Astrocyte (in vitro differentiated cells and primary cell): ENCODE measurements around the gene PSKH1. TPM values are rescaled to one million over a fixed set of nuclear protein-coding genes. Genes with fewer than 3 reads are reported as not detected.

Experiments
- DNase-seq: peaks from one replicate; pipeline ENCODE4 v3.0.0-alpha.2; 2010; ENCODE audit warnings: low read depth
- FAIRE-seq: peaks from 2 replicates; lab custom pipeline; 2011; peaks lifted over from hg19 to GRCh38; lab: Jason Lieb, UNC
- H2AFZ ChIP-seq: 2 replicates; pipeline ENCODE4 v1.6.0; 2012; ENCODE audit warnings: low read depth, low read length, inconsistent platforms
- H3K27ac ChIP-seq: 2 replicates; pipeline ENCODE4 v1.5.1; 2011; ENCODE audit warnings: low read depth, low read length, inconsistent platforms
- H3K27me3 ChIP-seq: 2 replicates; pipeline ENCODE4 v1.6.0; 2011; ENCODE audit warnings: low read length, inconsistent platforms; ENCODE audit not compliant: insufficient read depth
- H3K36me3 ChIP-seq: 2 replicates; pipeline ENCODE4 v1.5.1; 2011; ENCODE audit warnings: low read length, inconsistent platforms; ENCODE audit not compliant: insufficient read depth
- H3K4me1 ChIP-seq: 2 replicates; pipeline ENCODE4 v1.5.1; 2011; ENCODE audit warnings: low read length, inconsistent platforms; ENCODE audit not compliant: insufficient read depth
- H3K4me2 ChIP-seq: 2 replicates; pipeline ENCODE4 v1.6.0; 2012; ENCODE audit warnings: low read length, inconsistent platforms
- H3K4me3 ChIP-seq: 2 replicates; pipeline ENCODE4 v1.5.1; 2011; ENCODE audit warnings: low read depth, mild to moderate bottlenecking, low read length, inconsistent platforms; ENCODE audit not compliant: insufficient read depth
- H3K79me2 ChIP-seq: 2 replicates; pipeline ENCODE4 v1.6.0; 2012; ENCODE audit warnings: mild to moderate bottlenecking, low read length, inconsistent platforms; ENCODE audit not compliant: insufficient read depth
- H3K9ac ChIP-seq: 2 replicates; pipeline ENCODE4 v1.6.0; 2012; ENCODE audit warnings: mild to moderate bottlenecking, low read length, inconsistent platforms
- H3K9me3 ChIP-seq: 2 replicates; pipeline ENCODE4 v1.5.1; 2012; ENCODE audit warnings: low read depth, mild to moderate bottlenecking, low read length, inconsistent platforms; ENCODE audit not compliant: insufficient read depth
- H4K20me1 ChIP-seq: 2 replicates; pipeline ENCODE4 v1.6.0; 2012; ENCODE audit warnings: low read length, inconsistent platforms; ENCODE audit not compliant: insufficient read depth
- H3K27ac Mint-ChIP-seq: one replicate; pipeline ENCODE4 v1.8.0; 2021; ENCODE audit warnings: mild to moderate bottlenecking, mixed read lengths; ENCODE audit not compliant: unreplicated experiment
- H3K27me3 Mint-ChIP-seq: one replicate; pipeline ENCODE4 v1.8.0; 2021; ENCODE audit warnings: low read depth, mixed read lengths; ENCODE audit not compliant: unreplicated experiment
- H3K36me3 Mint-ChIP-seq: one replicate; pipeline ENCODE4 v1.8.0; 2021; ENCODE audit warnings: low read depth, mixed read lengths; ENCODE audit not compliant: unreplicated experiment
- H3K4me1 Mint-ChIP-seq: one replicate; pipeline ENCODE4 v1.8.0; 2021; ENCODE audit warnings: low read depth, mixed read lengths; ENCODE audit not compliant: unreplicated experiment
- H3K4me3 Mint-ChIP-seq: one replicate; pipeline ENCODE4 v1.8.0; 2021; ENCODE audit warnings: mild to moderate bottlenecking, moderate library complexity, mixed read lengths; ENCODE audit not compliant: unreplicated experiment
- H3K9me3 Mint-ChIP-seq: one replicate; pipeline ENCODE4 v1.8.0; 2021; ENCODE audit warnings: mild to moderate bottlenecking, mixed read lengths; ENCODE audit not compliant: unreplicated experiment
- EZH2 ChIP-seq: IDR thresholded peaks from 2 replicates; pipeline ENCODE4 v1.6.1; 2012; ENCODE audit warnings: mild to moderate bottlenecking, low read length, inconsistent platforms; ENCODE audit not compliant: insufficient read depth
- total RNA-seq: library from RNA; stranded (reverse); gene quantifications from 2 replicates; pipeline ENCODE4 v1.2.1, GENCODE V29; 2021
- TF ChIP-seq, protein P1 (sequence below): IDR thresholded peaks from 2 replicates; pipeline ENCODE4 v1.5.1; 2011; ENCODE audit warnings: low read depth, mild to moderate bottlenecking, inconsistent platforms, low read length, moderate library complexity; ENCODE audit not compliant: insufficient read depth

PSKH1 gene
- total RNA-seq, 1 donor from 2014 or later, result 27.3 TPM

DNA sequence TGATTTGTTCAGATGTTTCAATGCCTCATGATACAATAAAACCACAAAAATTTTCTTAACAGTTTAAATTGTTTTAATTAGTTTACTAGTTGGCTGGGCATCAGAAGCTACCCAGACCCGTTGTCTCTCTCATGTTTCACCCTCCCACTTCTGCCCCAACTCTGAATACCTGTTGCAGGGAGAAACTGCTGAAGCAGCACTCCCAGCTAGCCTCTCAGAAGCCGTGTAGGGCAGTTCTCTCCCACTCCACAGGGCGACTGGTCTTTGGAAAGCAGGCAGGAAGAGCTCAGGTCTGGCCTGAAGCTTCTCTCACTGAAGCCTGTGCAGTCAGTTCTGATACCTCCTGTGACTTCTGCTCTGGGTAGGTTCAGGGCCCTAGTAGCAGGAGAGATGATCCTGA, 21.8 kb upstream of the PSKH1 start:
- no peak overlapping the region for H3K4me3 Mint-ChIP-seq

DNA sequence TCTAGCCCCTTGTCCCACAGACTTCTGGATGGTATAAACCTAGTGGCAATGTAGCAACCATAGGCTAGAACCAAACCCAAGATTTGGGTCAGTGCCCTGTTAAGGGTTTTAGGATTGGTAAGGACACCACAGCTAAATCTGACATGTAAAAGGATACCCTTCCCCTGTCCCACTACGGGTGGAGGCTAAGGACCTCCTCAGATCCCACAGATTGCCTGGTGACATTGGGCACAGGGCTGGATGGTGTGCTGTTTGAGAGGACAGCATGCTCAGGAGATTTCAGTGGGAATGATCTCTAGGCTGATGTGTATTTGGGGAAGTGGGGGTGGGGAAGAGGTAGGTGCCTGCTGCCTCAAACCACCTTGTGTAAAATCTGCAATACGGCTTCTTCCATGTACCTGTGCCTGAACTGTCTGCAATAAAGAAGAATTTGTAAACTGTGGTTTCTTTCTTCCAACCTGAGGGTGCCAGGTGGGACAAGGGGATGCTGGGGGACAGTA, 20.9 kb upstream of the PSKH1 start:
- Histone ChIP-seq H3K27ac (peak overlapping the region; percentile 68), H2AFZ (peak overlapping the region; percentile 73)
- no peak for FAIRE-seq

More for the DNA sequence above, 21.8 kb upstream of the PSKH1 start:
- Histone ChIP-seq H3K9me3 (no peaks in the 10 kb centered on the region), H3K4me2 (no peak overlapping the region), H3K79me2 (peaks cover 54% of the 10 kb centered on the region), H4K20me1 (peaks cover 68% of the 10 kb centered on the region), H3K36me3 (peaks cover 30% of the 10 kb centered on the region), H3K4me1 (peaks cover 13% of the 10 kb centered on the region), H3K9ac (no peak overlapping the region), H3K4me3 (no peak overlapping the region), H2AFZ (no peak overlapping the region), H3K27ac (no peak overlapping the region), H3K27me3 (no peaks in the 10 kb centered on the region)
- Mint-ChIP-seq H3K9me3 (no peaks in the 10 kb centered on the region), H3K27ac (no peak overlapping the region), H3K36me3 (peaks cover 6% of the 10 kb centered on the region), H3K27me3 (no peaks in the 10 kb centered on the region), H3K4me1 (peaks cover 17% of the 10 kb centered on the region)
- FAIRE-seq (no peak), DNase-seq (no peak)
- no peak for TF ChIP-seq EZH2
- TF ChIP-seq, protein P1, sequence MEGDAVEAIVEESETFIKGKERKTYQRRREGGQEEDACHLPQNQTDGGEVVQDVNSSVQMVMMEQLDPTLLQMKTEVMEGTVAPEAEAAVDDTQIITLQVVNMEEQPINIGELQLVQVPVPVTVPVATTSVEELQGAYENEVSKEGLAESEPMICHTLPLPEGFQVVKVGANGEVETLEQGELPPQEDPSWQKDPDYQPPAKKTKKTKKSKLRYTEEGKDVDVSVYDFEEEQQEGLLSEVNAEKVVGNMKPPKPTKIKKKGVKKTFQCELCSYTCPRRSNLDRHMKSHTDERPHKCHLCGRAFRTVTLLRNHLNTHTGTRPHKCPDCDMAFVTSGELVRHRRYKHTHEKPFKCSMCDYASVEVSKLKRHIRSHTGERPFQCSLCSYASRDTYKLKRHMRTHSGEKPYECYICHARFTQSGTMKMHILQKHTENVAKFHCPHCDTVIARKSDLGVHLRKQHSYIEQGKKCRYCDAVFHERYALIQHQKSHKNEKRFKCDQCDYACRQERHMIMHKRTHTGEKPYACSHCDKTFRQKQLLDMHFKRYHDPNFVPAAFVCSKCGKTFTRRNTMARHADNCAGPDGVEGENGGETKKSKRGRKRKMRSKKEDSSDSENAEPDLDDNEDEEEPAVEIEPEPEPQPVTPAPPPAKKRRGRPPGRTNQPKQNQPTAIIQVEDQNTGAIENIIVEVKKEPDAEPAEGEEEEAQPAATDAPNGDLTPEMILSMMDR, result no peak

More for the DNA sequence above, 20.9 kb upstream of the PSKH1 start:
- Histone ChIP-seq H3K4me1 (peaks cover 13% of the 10 kb centered on the region), H3K4me2 (peak overlapping the region; percentile 97), H3K79me2 (peaks cover 55% of the 10 kb centered on the region), H4K20me1 (peaks cover 71% of the 10 kb centered on the region), H3K4me3 (no peak overlapping the region), H3K27me3 (no peaks in the 10 kb centered on the region), H3K36me3 (peaks cover 35% of the 10 kb centered on the region), H3K9ac (peak overlapping the region; percentile 97), H3K9me3 (no peaks in the 10 kb centered on the region)
- H3K9me3 Mint-ChIP-seq, result no peaks in the 10 kb centered on the region
- H3K27me3 Mint-ChIP-seq, result no peaks in the 10 kb centered on the region
- peaks cover 17% of the 10 kb centered on the region for H3K4me1 Mint-ChIP-seq
- H3K27ac Mint-ChIP-seq, result peak overlapping the region; percentile 60
- peaks cover 11% of the 10 kb centered on the region for H3K36me3 Mint-ChIP-seq
- no peak for TF ChIP-seq EZH2
- TF ChIP-seq, protein P1, result no peak
- peak overlapping the region; percentile 78 for H3K4me3 Mint-ChIP-seq
- no peak for DNase-seq
